ENCODE results near the gene CRYAA.

CRYAA gene

GRCh38 chr21:43188592-43189210, 19.9 kb downstream of the CRYAA start:
- no peak for TF ChIP-seq CTCF (IDR thresholded peaks at IDR 0.05; ENCODE audit: low read depth, low read length)
- in situ Hi-C loops (cut with HindIII; ENCODE audit: low sequenced_read_pairs) = no loop called here
- no peak overlapping the region for H3K4me3 ChIP-seq (ENCODE audit: low read depth, low read length)
- DNase-seq (ENCODE audit: low read depth, low spot score) = no peak

- TF ChIP-seq CTCF (IDR thresholded peaks at IDR 0.05; ENCODE audit: low read depth, low read length) = no peak
- in situ Hi-C loops (cut with HindIII; ENCODE audit: low sequenced_read_pairs) = no loop called here
- no peak for DNase-seq (ENCODE audit: low read depth, low spot score)
- no peak overlapping the region for H3K4me3 ChIP-seq (ENCODE audit: low read depth, low read length)
These were observed 21.1 kb downstream of the CRYAA start for GRCh38 chr21:43189936-43190335.

DNA sequence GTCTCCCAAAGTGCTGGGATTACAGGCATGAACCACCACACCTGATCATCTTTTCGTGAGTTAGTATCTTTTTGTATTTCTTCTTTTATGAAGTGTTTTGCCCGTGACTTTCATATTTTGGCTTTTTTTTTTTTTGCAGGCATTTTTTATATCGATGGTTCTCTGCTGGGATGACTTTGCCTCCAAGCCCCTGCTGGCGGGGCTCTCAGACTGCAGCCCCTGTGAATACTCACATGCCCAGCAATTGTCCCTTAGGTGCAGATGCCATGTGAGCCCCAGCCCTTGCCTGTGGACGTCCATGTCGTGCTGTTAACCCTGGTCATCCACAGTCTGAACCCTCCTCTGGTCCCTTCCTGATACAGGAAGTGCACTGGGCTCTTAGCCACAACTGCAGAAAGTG, 21.7 kb downstream of the CRYAA start:
- no peak for DNase-seq (ENCODE audit: low read depth, low spot score)
- TF ChIP-seq CTCF (IDR thresholded peaks at IDR 0.05; ENCODE audit: low read depth, low read length) = peak; percentile 1
- no peak overlapping the region for H3K4me3 ChIP-seq (ENCODE audit: low read depth, low read length)
- in situ Hi-C loops (cut with HindIII; ENCODE audit: low sequenced_read_pairs) = no loop called here

DNA sequence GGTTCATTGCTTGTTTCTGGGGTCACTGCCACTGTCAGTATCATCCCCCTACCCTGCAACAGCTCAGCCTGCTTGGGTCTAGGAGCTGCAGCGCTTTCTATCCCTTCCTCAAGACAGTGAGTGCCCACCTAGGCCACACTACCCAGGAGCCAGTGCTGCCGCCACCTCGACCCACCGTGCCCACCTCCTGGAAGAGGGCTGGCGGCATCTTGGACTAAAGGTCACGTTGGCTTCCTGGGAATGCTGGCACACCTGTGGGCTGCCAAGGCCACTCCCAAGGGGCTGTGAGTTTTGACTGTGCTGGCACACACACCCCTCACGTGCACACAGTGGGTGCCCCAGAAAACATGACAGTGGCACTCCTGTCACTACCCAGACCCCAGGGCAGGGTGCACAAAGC, 22.1 kb downstream of the CRYAA start:
- in situ Hi-C loops (cut with HindIII; ENCODE audit: low sequenced_read_pairs) = no loop called here
- no peak for DNase-seq (ENCODE audit: low read depth, low spot score)
- no peak overlapping the region for H3K4me3 ChIP-seq (ENCODE audit: low read depth, low read length)
- no peak for TF ChIP-seq CTCF (IDR thresholded peaks at IDR 0.05; ENCODE audit: low read depth, low read length)

GRCh38 chr21:43191521-43191920, 22.7 kb downstream of the CRYAA start:
- H3K4me3 ChIP-seq (ENCODE audit: low read depth, low read length) = no peak overlapping the region
- no peak for TF ChIP-seq CTCF (IDR thresholded peaks at IDR 0.05; ENCODE audit: low read depth, low read length)
- DNase-seq (ENCODE audit: low read depth, low spot score) = no peak
- in situ Hi-C loops (cut with HindIII; ENCODE audit: low sequenced_read_pairs) = no loop called here

DNA sequence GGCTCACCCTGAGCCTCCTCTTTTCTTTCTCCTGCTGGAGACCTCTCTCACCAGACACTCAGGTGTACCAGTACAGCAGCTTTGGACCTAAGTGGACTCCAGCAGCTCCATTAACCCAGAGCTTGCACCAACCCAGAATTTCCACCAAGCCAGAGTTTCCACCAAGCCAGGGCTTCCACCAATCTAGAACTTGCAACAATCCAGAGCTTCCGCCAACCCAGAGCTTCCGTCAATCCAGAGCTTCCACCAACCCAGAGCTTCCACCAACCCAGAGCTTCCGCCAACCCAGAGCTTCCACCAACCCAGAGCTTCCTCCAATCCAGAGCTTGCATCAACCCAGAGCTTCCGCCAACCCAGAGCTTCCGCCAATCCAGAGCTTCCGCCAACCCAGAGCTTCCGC, 23.2 kb downstream of the CRYAA start:
- in situ Hi-C loops (cut with HindIII; ENCODE audit: low sequenced_read_pairs) = no loop called here
- no peak overlapping the region for H3K4me3 ChIP-seq (ENCODE audit: low read depth, low read length)
- DNase-seq (ENCODE audit: low read depth, low spot score) = no peak
- no peak for TF ChIP-seq CTCF (IDR thresholded peaks at IDR 0.05; ENCODE audit: low read depth, low read length)
